GM12878 (cell line): ENCODE measurements around the gene S100A2. TPM values are rescaled to one million over a fixed set of nuclear protein-coding genes. Genes with fewer than 3 reads are reported as not detected.
A peak's percentile ranks its signal among the peaks of the same experiment; 100 is the strongest.

Experiments used
- ATAC-seq: fragments of 200-7000 bp; cut with Tn5 transposase; 3 replicates; pipeline ENCODE4 v1.9.1; 2020; ENCODE audit warnings: mild to moderate bottlenecking, moderate library complexity
- BruUV-seq: library from RNA; stranded (reverse); fragments of 400-500 nt; replicated peaks from 2 replicates; lab custom pipeline; 2021; lab: Mats Ljungman, UMichigan
- CTCF ChIA-PET: fragments of 300-600 bp; sonication (Branson Sonifier 250); formaldehyde crosslinking; extraction: SDS; loops from one replicate; lab custom pipeline; 2021; ENCODE audit warnings: inconsistent platforms; lab: Yijun Ruan, JAX
- POLR2A ChIA-PET: fragments of 350-600 bp; formaldehyde crosslinking; extraction: SDS; loops from one replicate; lab custom pipeline; 2021; ENCODE audit warnings: inconsistent platforms; lab: Charles Lee
- RAD21 ChIA-PET: fragments of 300-600 bp; sonication (Branson Sonifier 250); formaldehyde crosslinking; loops from one replicate; lab custom pipeline; 2023; ENCODE audit warnings: antibody characterized with exemption; ENCODE audit not compliant: unreplicated experiment; lab: Charles Lee
- SMC1A ChIA-PET: fragments of 300-600 bp; sonication (Branson Sonifier 250); formaldehyde crosslinking; loops from one replicate; lab custom pipeline; 2023; ENCODE audit not compliant: unreplicated experiment, uncharacterized antibody; lab: Charles Lee
- DNase-seq: peaks from one replicate; pipeline ENCODE4 v3.0.0-alpha.2; 2011; ENCODE audit warnings: low read depth, low spot score
- FAIRE-seq: peaks from 3 replicates; lab custom pipeline; 2011; peaks lifted over from hg19 to GRCh38; lab: Jason Lieb, UNC
- H2AFZ ChIP-seq: 2 replicates; pipeline ENCODE4 v1.6.0; 2011; ENCODE audit warnings: low read depth, low read length, control low read depth; ENCODE audit not compliant: control insufficient read depth
- H3K27ac ChIP-seq: 2 replicates; pipeline ENCODE4 v1.5.1; 2011; ENCODE audit warnings: control low read depth; ENCODE audit not compliant: control insufficient read depth, insufficient read depth
- H3K27me3 ChIP-seq, 2 experiments: replicated peaks in 1 of 2; 2 replicates each; pipeline versions ENCODE4 v1.6.0 to v1.6.1; 2011; ENCODE audit warnings: low read length in 1 of 2; ENCODE audit not compliant: control insufficient read depth in 2 of 2, insufficient read depth in 2 of 2
- H3K36me3 ChIP-seq, 2 experiments: 2 replicates each; pipeline ENCODE4 v1.5.1; 2011; ENCODE audit warnings: low read length in 1 of 2; ENCODE audit not compliant: control insufficient read depth in 2 of 2, insufficient read depth in 2 of 2
- H3K4me1 ChIP-seq: 2 replicates; pipeline ENCODE4 v1.6.1; 2011; ENCODE audit warnings: mild to moderate bottlenecking, low read length, moderate library complexity, mixed read lengths; ENCODE audit not compliant: control insufficient read depth, insufficient read depth
- H3K4me2 ChIP-seq: 2 replicates; pipeline ENCODE4 v1.6.0; 2011; ENCODE audit warnings: control low read depth; ENCODE audit not compliant: control insufficient read depth, insufficient read depth
- H3K4me3 ChIP-seq: fragments of 200-600 bp; sonication (generic); 2 replicates; pipeline ENCODE4 v1.5.1; 2016
- H3K79me2 ChIP-seq: 2 replicates; pipeline ENCODE4 v1.6.0; 2011; ENCODE audit warnings: low read length; ENCODE audit not compliant: control insufficient read depth, insufficient read depth
- H3K9ac ChIP-seq: 2 replicates; pipeline ENCODE4 v1.8.0; 2011; ENCODE audit warnings: low read length, control low read depth, mixed read lengths; ENCODE audit not compliant: control insufficient read depth, insufficient read depth
- H3K9me3 ChIP-seq: replicated peaks from 3 replicates; pipeline ENCODE4 v1.5.1; 2011; ENCODE audit warnings: mild to moderate bottlenecking, low read length; ENCODE audit not compliant: control insufficient read depth, insufficient read depth
- H4K20me1 ChIP-seq: 2 replicates; pipeline ENCODE4 v1.6.0; 2011; ENCODE audit not compliant: control insufficient read depth, insufficient read depth
- ASH2L ChIP-seq: fragments of 300-600, 200-600 bp; sonication (generic); IDR thresholded peaks from 2 replicates; pipeline ENCODE4 v1.6.1; 2017; ENCODE audit warnings: low read depth, mild to moderate bottlenecking, borderline replicate concordance
- CBFB ChIP-seq: IDR thresholded peaks from 2 replicates; pipeline ENCODE4 v1.6.1; 2016; ENCODE audit warnings: antibody characterized with exemption, low read depth
- HDAC2 ChIP-seq: fragments of 200-600 bp; sonication (generic); IDR thresholded peaks from 2 replicates; pipeline ENCODE4 v1.6.1; 2017
- IKZF1 ChIP-seq: fragments of 450-650 bp; conservative IDR thresholded peaks from 2 replicates; pipeline ENCODE4 v1.6.1; 2017; ENCODE audit warnings: antibody characterized with exemption, mild to moderate bottlenecking
- NBN ChIP-seq: fragments of 450-650 bp; IDR thresholded peaks from 2 replicates; pipeline ENCODE4 v1.6.1; 2016
- NR2C1 ChIP-seq: fragments of 450-650 bp; IDR thresholded peaks from 2 replicates; pipeline ENCODE4 v1.6.1; 2017; ENCODE audit warnings: antibody characterized with exemption, mild to moderate bottlenecking, moderate library complexity
- STAT3 ChIP-seq: IDR thresholded peaks from 2 replicates; pipeline ENCODE4 v1.6.1; 2011; ENCODE audit warnings: low read depth, low read length, improper control_type of control experiment
- TAF1 ChIP-seq: IDR thresholded peaks from 2 replicates; pipeline ENCODE4 v1.6.1; 2011; ENCODE audit warnings: mild to moderate bottlenecking, low read depth, low read length, borderline replicate concordance
- ZNF24 ChIP-seq: fragments of 450-650 bp; IDR thresholded peaks from 2 replicates; pipeline ENCODE4 v1.6.1; 2017; ENCODE audit warnings: antibody characterized with exemption, mild to moderate bottlenecking
- WGBS: methylation state at CpG from one replicate; pipeline ENCODE4 v1.1.6; 2016; ENCODE audit warnings: low lambda C conversion rate; ENCODE audit not compliant: insufficient replicate concordance, insufficient coverage; ENCODE audit errors: missing lambda C conversion rate; 5-methylcytosine and 5-hydroxymethylcytosine counted together
- in situ Hi-C: fragments of 300-500 bp; cut with MboI; formaldehyde crosslinking; loops from 9 replicates; pipeline ENCODE4 v1.14.3; 2018; ENCODE audit warnings: mixed read lengths
- intact Hi-C: fragments of 100-400 bp; cut with micrococcal nuclease; formaldehyde crosslinking; loops from one replicate; pipeline ENCODE4 v1.14.2; 2022; ENCODE audit not compliant: unreplicated experiment
- polyA plus RNA-seq, 11 experiments: library from polyadenylated mRNA; depleted of rRNA in 4 of 11; unstranded in 6 of 11; stranded (reverse) in 5 of 11; fragments of >200 nt; fragmentation: Nextera tagmentation in 4 of 11; fragmentation: Illumina TruSeq in 1 of 11; extraction: Ambion mirVana in 4 of 11; extraction: Trizol in 1 of 11; gene quantifications; 1 replicate in 1 of 11; 2 replicates in 10 of 11; pipeline versions ENCODE4 v1.2.1 to v1.2.3, GENCODE V29; 2011 to 2016; ENCODE audit warnings: inconsistent platforms in 2 of 11, missing spikeins in 2 of 11, low read depth in 1 of 11
- total RNA-seq, 4 experiments: library from RNA; depleted of rRNA in 3 of 4; stranded (reverse); fragments of >200 nt in 3 of 4; fragmentation: Illumina TruSeq in 1 of 4; extraction: Trizol in 1 of 4; gene quantifications; 2 replicates each; pipeline versions ENCODE4 v1.2.1 to v1.2.3, GENCODE V29; 2013 to 2021
- TF ChIP-seq, protein P1 (sequence below): IDR thresholded peaks from 2 replicates; pipeline ENCODE4 v1.6.1; 2012; ENCODE audit warnings: improper control_type of control experiment, low read depth, low read length; ENCODE audit not compliant: insufficient replicate concordance
- TF ChIP-seq, protein P2 (sequence below): fragments of 450-650 bp; IDR thresholded peaks from 2 replicates; pipeline ENCODE4 v1.6.1; 2018; ENCODE audit warnings: borderline replicate concordance, mild to moderate bottlenecking; ENCODE audit not compliant: partially characterized antibody
- TF ChIP-seq, protein P3 (sequence below): fragments of 450-650 bp; IDR thresholded peaks from 2 replicates; pipeline ENCODE4 v1.6.1; 2014; ENCODE audit warnings: mild to moderate bottlenecking
- TF ChIP-seq, protein P4 (sequence below): IDR thresholded peaks from 2 replicates; pipeline ENCODE4 v1.6.1; 2011; ENCODE audit warnings: mild to moderate bottlenecking, low read depth, low read length, moderate library complexity; ENCODE audit not compliant: insufficient replicate concordance

S100A2 gene
- total and polyA plus RNA-seq, 10 of the 15 experiments (the other 5 are each of a cell fraction or from before 2014, with no cell fraction given): 0.11 to 1.5 (median 0.59) TPM; not detected in 2

DNA sequence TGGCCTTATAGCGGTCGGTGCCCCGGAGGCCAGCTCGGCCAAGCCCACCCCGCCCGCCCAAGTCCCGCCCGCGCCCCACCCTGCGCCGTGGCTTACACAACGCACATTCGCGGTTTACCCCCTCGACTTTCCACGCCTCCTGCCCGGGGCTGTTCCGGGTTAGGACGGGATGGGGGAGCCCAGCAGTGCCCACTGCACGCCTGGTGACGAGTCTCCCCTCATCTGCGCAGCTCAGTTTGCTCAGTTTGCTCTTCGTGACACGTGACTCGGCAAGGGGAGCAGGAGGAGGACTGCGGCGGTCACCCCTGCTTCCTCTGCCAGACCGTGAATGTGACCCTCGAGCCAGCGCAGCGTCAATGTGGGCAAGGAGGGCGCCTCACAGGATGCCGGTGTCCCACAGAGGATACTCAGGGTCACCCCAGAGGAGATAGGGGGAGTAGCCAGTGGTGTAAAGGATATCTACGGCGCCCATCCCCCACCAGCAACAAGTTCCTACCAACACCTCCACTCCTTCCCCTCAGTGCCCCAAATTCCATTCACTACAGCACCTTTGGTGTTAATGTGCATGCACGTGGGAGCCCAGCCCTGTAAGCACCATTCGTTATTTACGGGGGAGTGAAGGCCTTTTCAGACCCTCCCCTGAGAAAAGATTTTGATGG is 29.5 kb downstream of the S100A2 start:
- Histone ChIP-seq H3K9ac (peak overlapping the region; percentile 67), H3K27ac (no peak overlapping the region; the same call in 1 of the 2 replicates), H2AFZ (peak overlapping the region; percentile 96), H3K9me3 (no peaks in the 10 kb centered on the region), H3K79me2 (no peaks in the 10 kb centered on the region; the same call in 1 of the 2 replicates), H3K27me3 (no peaks in the 10 kb centered on the region), H3K4me2 (peak overlapping the region; percentile 99), H3K4me3 (peak overlapping the region; percentile 67), H4K20me1 (no peaks in the 10 kb centered on the region), H3K36me3 (no peaks in the 10 kb centered on the region), H3K4me1 (peaks cover 20% of the 10 kb centered on the region)
- CTCF ChIA-PET: interaction anchor here (0.9 to 8.6 kb wide), 9 partner anchors 8 to 451 kb away, joined by 3 to 216 read pairs (median 7); partner anchors contain the start of genes CHTOP, RAB13, S100A13 and S100A2
- BruUV-seq: no TSS peak
- POLR2A ChIA-PET: interaction anchor here (0.8 to 3.2 kb wide), 10 partner anchors 9 to 207 kb away, joined by 3 to 29 read pairs (median 6); partner anchors contain the start of genes CHTOP, S100A2 and S100A4
- in situ Hi-C loops: no loop called here
- SMC1A ChIA-PET: interaction anchor here (1.4 to 5.6 kb wide), 9 partner anchors 8 to 190 kb away, joined by 4 to 72 read pairs (median 10); partner anchors contain the start of genes S100A2 and S100A4
- peak; percentile 47 for FAIRE-seq
- WGBS: 2% methylated on average over 22 of the region's 38 CpGs
- intact Hi-C loops: no loop called here
- DNase-seq: no peak
- RAD21 ChIA-PET: interaction anchor here (0.8 to 6.4 kb wide), 12 partner anchors 9 to 199 kb away, joined by 3 to 74 read pairs (median 6); partner anchors contain the start of genes CHTOP, S100A2 and S100A4
- ATAC-seq: peak; percentile 79
- TF ChIP-seq, protein P1, sequence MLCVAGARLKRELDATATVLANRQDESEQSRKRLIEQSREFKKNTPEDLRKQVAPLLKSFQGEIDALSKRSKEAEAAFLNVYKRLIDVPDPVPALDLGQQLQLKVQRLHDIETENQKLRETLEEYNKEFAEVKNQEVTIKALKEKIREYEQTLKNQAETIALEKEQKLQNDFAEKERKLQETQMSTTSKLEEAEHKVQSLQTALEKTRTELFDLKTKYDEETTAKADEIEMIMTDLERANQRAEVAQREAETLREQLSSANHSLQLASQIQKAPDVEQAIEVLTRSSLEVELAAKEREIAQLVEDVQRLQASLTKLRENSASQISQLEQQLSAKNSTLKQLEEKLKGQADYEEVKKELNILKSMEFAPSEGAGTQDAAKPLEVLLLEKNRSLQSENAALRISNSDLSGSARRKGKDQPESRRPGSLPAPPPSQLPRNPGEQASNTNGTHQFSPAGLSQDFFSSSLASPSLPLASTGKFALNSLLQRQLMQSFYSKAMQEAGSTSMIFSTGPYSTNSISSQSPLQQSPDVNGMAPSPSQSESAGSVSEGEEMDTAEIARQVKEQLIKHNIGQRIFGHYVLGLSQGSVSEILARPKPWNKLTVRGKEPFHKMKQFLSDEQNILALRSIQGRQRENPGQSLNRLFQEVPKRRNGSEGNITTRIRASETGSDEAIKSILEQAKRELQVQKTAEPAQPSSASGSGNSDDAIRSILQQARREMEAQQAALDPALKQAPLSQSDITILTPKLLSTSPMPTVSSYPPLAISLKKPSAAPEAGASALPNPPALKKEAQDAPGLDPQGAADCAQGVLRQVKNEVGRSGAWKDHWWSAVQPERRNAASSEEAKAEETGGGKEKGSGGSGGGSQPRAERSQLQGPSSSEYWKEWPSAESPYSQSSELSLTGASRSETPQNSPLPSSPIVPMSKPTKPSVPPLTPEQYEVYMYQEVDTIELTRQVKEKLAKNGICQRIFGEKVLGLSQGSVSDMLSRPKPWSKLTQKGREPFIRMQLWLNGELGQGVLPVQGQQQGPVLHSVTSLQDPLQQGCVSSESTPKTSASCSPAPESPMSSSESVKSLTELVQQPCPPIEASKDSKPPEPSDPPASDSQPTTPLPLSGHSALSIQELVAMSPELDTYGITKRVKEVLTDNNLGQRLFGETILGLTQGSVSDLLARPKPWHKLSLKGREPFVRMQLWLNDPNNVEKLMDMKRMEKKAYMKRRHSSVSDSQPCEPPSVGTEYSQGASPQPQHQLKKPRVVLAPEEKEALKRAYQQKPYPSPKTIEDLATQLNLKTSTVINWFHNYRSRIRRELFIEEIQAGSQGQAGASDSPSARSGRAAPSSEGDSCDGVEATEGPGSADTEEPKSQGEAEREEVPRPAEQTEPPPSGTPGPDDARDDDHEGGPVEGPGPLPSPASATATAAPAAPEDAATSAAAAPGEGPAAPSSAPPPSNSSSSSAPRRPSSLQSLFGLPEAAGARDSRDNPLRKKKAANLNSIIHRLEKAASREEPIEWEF: no peak
- TF ChIP-seq ASH2L (no peak), ZNF24 (no peak), NR2C1 (peak; percentile 11; the same call in 1 of the 2 replicates), CBFB (no peak), HDAC2 (no peak), TAF1 (no peak), IKZF1 (0 out of 2 replicates have a peak, but pooled peaks have one; percentile 19), STAT3 (no peak), NBN (peak; percentile 23; the same call in 1 of the 2 replicates)
- TF ChIP-seq, protein P2, sequence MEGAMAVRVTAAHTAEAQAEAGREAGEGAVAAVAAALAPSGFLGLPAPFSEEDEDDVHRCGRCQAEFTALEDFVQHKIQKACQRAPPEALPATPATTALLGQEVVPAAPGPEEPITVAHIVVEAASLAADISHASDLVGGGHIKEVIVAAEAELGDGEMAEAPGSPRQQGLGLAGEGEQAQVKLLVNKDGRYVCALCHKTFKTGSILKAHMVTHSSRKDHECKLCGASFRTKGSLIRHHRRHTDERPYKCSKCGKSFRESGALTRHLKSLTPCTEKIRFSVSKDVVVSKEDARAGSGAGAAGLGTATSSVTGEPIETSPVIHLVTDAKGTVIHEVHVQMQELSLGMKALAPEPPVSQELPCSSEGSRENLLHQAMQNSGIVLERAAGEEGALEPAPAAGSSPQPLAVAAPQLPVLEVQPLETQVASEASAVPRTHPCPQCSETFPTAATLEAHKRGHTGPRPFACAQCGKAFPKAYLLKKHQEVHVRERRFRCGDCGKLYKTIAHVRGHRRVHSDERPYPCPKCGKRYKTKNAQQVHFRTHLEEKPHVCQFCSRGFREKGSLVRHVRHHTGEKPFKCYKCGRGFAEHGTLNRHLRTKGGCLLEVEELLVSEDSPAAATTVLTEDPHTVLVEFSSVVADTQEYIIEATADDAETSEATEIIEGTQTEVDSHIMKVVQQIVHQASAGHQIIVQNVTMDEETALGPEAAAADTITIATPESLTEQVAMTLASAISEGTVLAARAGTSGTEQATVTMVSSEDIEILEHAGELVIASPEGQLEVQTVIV: no peak
- TF ChIP-seq, protein P3, sequence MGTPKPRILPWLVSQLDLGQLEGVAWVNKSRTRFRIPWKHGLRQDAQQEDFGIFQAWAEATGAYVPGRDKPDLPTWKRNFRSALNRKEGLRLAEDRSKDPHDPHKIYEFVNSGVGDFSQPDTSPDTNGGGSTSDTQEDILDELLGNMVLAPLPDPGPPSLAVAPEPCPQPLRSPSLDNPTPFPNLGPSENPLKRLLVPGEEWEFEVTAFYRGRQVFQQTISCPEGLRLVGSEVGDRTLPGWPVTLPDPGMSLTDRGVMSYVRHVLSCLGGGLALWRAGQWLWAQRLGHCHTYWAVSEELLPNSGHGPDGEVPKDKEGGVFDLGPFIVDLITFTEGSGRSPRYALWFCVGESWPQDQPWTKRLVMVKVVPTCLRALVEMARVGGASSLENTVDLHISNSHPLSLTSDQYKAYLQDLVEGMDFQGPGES: no peak
- TF ChIP-seq, protein P4, sequence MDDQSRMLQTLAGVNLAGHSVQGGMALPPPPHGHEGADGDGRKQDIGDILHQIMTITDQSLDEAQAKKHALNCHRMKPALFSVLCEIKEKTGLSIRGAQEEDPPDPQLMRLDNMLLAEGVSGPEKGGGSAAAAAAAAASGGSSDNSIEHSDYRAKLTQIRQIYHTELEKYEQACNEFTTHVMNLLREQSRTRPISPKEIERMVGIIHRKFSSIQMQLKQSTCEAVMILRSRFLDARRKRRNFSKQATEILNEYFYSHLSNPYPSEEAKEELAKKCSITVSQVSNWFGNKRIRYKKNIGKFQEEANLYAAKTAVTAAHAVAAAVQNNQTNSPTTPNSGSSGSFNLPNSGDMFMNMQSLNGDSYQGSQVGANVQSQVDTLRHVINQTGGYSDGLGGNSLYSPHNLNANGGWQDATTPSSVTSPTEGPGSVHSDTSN: no peak
